K562 (cell line): Measurements from ENCODE around the gene SHISA7. TPM values are rescaled to one million over a fixed set of nuclear protein-coding genes. Genes with fewer than 3 reads are reported as not detected.

Source experiments
- CCNT2 ChIP-seq: IDR thresholded peaks from 2 replicates; pipeline ENCODE4 v1.6.1; 2011; ENCODE audit warnings: borderline replicate concordance, low read depth, mild to moderate bottlenecking, moderate library complexity, mixed read lengths, low read length; ENCODE audit not compliant: insufficient read length; ENCODE audit errors: extremely low read depth
- ELF1 ChIP-seq: fragments of 200-800 bp; sonication (Bioruptor generic); IDR thresholded peaks from 2 replicates; pipeline ENCODE4 v1.6.1; 2016; ENCODE audit warnings: missing genetic modification characterization, missing compliant biosample characterization
- GATAD2A ChIP-seq: fragments of 450-650 bp; IDR thresholded peaks from 2 replicates; pipeline ENCODE4 v1.6.1; 2017
- HDAC1 ChIP-seq, 2 experiments: fragments of 450-650 bp; IDR thresholded peaks; 2 replicates each; pipeline ENCODE4 v1.6.1; 2016 to 2017; ENCODE audit warnings: inconsistent platforms in 1 of 2, mild to moderate bottlenecking in 1 of 2, moderate library complexity in 1 of 2
- HEY1 ChIP-seq: fragments of 250-450 bp; sonication (Bioruptor Pico); IDR thresholded peaks from 2 replicates; pipeline ENCODE4 v1.5.0; 2020; ENCODE audit warnings: mild to moderate bottlenecking, moderate library complexity, borderline replicate concordance
- HOXB6 ChIP-seq: fragments of 250-450 bp; sonication (Bioruptor Pico); IDR thresholded peaks from 2 replicates; pipeline ENCODE4 v1.5.1; 2022; ENCODE audit warnings: mild to moderate bottlenecking, borderline replicate concordance
- OTX1 ChIP-seq: fragments of 450-650 bp; formaldehyde crosslinking; IDR thresholded peaks from 2 replicates; pipeline ENCODE4 v1.4.0; 2022; ENCODE audit warnings: mild to moderate bottlenecking
- SIN3A ChIP-seq, 2 experiments: fragments of 150-350 bp in 1 of 2; IDR thresholded peaks; 2 replicates each; pipeline ENCODE4 v1.6.1; 2011 to 2016; ENCODE audit warnings: borderline replicate concordance in 2 of 2, low read depth in 2 of 2, low read length in 2 of 2, mild to moderate bottlenecking in 2 of 2, moderate library complexity in 2 of 2; ENCODE audit not compliant: control insufficient read depth in 1 of 2
- TAF7 ChIP-seq: fragments of 450-650 bp; IDR thresholded peaks from 2 replicates; pipeline ENCODE4 v1.6.1; 2016; ENCODE audit warnings: missing genetic modification characterization, missing compliant biosample characterization
- ZNF239 ChIP-seq: fragments of 250-450 bp; sonication (Bioruptor Pico); IDR thresholded peaks from 2 replicates; pipeline ENCODE4 v1.4.0; 2020; ENCODE audit warnings: mild to moderate bottlenecking
- polyA plus RNA-seq, 8 experiments: library from polyadenylated mRNA; depleted of rRNA in 4 of 8; stranded (reverse) in 5 of 8; unstranded in 3 of 8; fragments of >200 nt; fragmentation: Nextera tagmentation in 2 of 8; fragmentation: Illumina TruSeq in 1 of 8; extraction: Ambion mirVana in 2 of 8; extraction: Trizol in 1 of 8; gene quantifications; 2 replicates each; pipeline versions ENCODE4 v1.2.1 to v1.2.3, GENCODE V29; 2011 to 2014; ENCODE audit warnings: inconsistent platforms in 1 of 8, missing spikeins in 1 of 8
- total RNA-seq, 7 experiments: library from RNA; depleted of rRNA in 6 of 7; stranded (reverse); fragments of >200 nt in 6 of 7; fragmentation: Illumina TruSeq in 2 of 7; extraction: Trizol in 2 of 7; gene quantifications; 2 replicates each; pipeline versions ENCODE4 v1.2.1 to v1.2.3, GENCODE V29; 2011 to 2021; ENCODE audit warnings: low replicate concordance in 1 of 7
- TF ChIP-seq, protein P1 (sequence below): sonication (generic); formaldehyde crosslinking; IDR thresholded peaks from 2 replicates; pipeline ENCODE4 v1.8.0; 2023; ENCODE audit warnings: missing genetic modification reagents, mild to moderate bottlenecking, borderline replicate concordance
- TF ChIP-seq, protein P2 (sequence below), 2 experiments: fragments of 450-650 bp; formaldehyde crosslinking in 1 of 2; IDR thresholded peaks; 2 replicates each; pipeline versions ENCODE4 v1.4.0 to v1.6.1; 2014 to 2020; ENCODE audit warnings: mild to moderate bottlenecking in 2 of 2, borderline replicate concordance in 1 of 2, low read depth in 1 of 2

Gene SHISA7
- total and polyA plus RNA-seq, 9 of the 15 experiments (the other 6 are each of a cell fraction or from before 2014, with no cell fraction given), result 0.01 to 0.40 (median 0.07) TPM

DNA sequence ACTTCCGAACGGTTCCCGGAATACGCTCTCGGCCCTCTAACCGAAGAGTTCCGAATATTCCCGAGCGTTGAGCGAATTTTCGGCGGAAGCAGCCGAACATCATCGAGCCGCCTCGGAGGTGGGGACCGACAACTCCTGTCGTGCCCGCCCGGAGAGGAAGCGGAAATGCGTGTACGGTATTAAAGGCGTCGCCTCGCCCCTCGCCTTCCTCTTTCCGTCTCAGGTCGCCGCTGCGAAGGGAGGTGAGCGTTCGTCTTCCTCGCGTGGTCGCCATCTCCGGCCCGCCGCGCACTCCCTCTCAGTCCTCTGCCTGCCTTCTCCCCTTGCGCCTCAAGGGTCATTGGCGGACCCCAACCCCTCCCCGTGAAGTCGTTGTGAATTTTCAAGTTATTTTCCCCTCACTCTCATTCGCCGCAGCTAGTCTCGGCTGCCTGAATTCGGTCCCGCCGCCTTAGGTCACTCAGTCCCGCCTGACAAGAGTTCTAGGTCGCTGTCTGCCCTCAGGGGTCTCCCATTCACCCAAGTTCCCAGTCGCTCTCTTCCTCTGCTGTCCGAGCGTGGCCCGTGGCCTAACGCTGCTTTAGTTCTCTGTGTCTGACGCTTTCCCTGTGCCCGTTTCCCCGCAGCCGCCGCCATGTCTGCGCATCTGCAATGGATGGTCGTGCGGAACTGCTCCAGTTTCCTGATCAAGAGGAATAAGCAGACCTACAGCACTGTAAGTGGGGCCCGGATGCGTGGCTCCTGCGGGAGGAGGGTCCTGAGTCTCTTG lies 57.2 kb downstream of the SHISA7 start, which contains the start of gene RPL28 (continued):
- peak; percentile 86 to 94; a peak in 3 of 4 replicates for TF ChIP-seq SIN3A (IDR thresholded peaks at IDR 0.05; ENCODE audit: borderline replicate concordance in 2 of 2, control insufficient read depth in 1 of 2, low read depth in 2 of 2, low read length in 2 of 2)
- peak; percentile 87 for TF ChIP-seq ELF1
- TF ChIP-seq, protein P1, sequence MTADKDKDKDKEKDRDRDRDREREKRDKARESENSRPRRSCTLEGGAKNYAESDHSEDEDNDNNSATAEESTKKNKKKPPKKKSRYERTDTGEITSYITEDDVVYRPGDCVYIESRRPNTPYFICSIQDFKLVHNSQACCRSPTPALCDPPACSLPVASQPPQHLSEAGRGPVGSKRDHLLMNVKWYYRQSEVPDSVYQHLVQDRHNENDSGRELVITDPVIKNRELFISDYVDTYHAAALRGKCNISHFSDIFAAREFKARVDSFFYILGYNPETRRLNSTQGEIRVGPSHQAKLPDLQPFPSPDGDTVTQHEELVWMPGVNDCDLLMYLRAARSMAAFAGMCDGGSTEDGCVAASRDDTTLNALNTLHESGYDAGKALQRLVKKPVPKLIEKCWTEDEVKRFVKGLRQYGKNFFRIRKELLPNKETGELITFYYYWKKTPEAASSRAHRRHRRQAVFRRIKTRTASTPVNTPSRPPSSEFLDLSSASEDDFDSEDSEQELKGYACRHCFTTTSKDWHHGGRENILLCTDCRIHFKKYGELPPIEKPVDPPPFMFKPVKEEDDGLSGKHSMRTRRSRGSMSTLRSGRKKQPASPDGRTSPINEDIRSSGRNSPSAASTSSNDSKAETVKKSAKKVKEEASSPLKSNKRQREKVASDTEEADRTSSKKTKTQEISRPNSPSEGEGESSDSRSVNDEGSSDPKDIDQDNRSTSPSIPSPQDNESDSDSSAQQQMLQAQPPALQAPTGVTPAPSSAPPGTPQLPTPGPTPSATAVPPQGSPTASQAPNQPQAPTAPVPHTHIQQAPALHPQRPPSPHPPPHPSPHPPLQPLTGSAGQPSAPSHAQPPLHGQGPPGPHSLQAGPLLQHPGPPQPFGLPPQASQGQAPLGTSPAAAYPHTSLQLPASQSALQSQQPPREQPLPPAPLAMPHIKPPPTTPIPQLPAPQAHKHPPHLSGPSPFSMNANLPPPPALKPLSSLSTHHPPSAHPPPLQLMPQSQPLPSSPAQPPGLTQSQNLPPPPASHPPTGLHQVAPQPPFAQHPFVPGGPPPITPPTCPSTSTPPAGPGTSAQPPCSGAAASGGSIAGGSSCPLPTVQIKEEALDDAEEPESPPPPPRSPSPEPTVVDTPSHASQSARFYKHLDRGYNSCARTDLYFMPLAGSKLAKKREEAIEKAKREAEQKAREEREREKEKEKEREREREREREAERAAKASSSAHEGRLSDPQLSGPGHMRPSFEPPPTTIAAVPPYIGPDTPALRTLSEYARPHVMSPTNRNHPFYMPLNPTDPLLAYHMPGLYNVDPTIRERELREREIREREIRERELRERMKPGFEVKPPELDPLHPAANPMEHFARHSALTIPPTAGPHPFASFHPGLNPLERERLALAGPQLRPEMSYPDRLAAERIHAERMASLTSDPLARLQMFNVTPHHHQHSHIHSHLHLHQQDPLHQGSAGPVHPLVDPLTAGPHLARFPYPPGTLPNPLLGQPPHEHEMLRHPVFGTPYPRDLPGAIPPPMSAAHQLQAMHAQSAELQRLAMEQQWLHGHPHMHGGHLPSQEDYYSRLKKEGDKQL (CRISPR knock-in tag), result 0 out of 2 replicates have a peak, but pooled peaks have one; percentile 56
- peak; percentile 19; the same call in 1 of the 2 replicates for TF ChIP-seq HOXB6
- peak; percentile 82; the same call in 1 of the 2 replicates for TF ChIP-seq GATAD2A
- peak; percentile 99 for TF ChIP-seq TAF7 (tag)
- TF ChIP-seq CCNT2, result no peak
- TF ChIP-seq ZNF239 (CRISPR knock-in tag), result no peak
- TF ChIP-seq, protein P2, sequence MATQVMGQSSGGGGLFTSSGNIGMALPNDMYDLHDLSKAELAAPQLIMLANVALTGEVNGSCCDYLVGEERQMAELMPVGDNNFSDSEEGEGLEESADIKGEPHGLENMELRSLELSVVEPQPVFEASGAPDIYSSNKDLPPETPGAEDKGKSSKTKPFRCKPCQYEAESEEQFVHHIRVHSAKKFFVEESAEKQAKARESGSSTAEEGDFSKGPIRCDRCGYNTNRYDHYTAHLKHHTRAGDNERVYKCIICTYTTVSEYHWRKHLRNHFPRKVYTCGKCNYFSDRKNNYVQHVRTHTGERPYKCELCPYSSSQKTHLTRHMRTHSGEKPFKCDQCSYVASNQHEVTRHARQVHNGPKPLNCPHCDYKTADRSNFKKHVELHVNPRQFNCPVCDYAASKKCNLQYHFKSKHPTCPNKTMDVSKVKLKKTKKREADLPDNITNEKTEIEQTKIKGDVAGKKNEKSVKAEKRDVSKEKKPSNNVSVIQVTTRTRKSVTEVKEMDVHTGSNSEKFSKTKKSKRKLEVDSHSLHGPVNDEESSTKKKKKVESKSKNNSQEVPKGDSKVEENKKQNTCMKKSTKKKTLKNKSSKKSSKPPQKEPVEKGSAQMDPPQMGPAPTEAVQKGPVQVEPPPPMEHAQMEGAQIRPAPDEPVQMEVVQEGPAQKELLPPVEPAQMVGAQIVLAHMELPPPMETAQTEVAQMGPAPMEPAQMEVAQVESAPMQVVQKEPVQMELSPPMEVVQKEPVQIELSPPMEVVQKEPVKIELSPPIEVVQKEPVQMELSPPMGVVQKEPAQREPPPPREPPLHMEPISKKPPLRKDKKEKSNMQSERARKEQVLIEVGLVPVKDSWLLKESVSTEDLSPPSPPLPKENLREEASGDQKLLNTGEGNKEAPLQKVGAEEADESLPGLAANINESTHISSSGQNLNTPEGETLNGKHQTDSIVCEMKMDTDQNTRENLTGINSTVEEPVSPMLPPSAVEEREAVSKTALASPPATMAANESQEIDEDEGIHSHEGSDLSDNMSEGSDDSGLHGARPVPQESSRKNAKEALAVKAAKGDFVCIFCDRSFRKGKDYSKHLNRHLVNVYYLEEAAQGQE (IDR thresholded peaks at IDR 0.05; ENCODE audit: borderline replicate concordance), result no peak
- TF ChIP-seq, protein P2 (CRISPR knock-in tag; IDR thresholded peaks at IDR 0.05; ENCODE audit: low read depth), result peak; percentile 60; the same call in 1 of the 2 replicates
- TF ChIP-seq HEY1, result no peak
- TF ChIP-seq HDAC1 (IDR thresholded peaks at IDR 0.05), result peak in 1 of 2 experiments; percentile 90; a peak in 2 of 4 replicates
- 0 out of 2 replicates have a peak, but pooled peaks have one; percentile 52 for TF ChIP-seq OTX1 (CRISPR knock-in tag)
